MM.1S (cell line): ENCODE measurements around the gene ANXA8.
"Not testable (repeated sequence)": the region's sequence is repeated elsewhere in the genome, so short reads cannot be mapped to it uniquely, and the experiment has no call there.

ENCODE experiments used
- DNase-seq: peaks from one replicate; pipeline ENCODE4 v3.0.0-alpha.2; 2015
- H2AFZ ChIP-seq: fragments of 300-600 bp; sonication (generic); 2 replicates; pipeline ENCODE4 v1.6.0; 2016; ENCODE audit warnings: antibody characterized with exemption, low read length
- H3F3A ChIP-seq: fragments of 300-600 bp; sonication (generic); 2 replicates; pipeline ENCODE4 v1.6.1; 2016; ENCODE audit warnings: mild to moderate bottlenecking, antibody characterized with exemption, low read length, moderate library complexity, mixed read lengths; ENCODE audit not compliant: insufficient read depth
- H3K27ac ChIP-seq: fragments of 300-600 bp; sonication (generic); 2 replicates; pipeline ENCODE4 v1.5.1; 2016; ENCODE audit warnings: mild to moderate bottlenecking, low read length
- H3K27me3 ChIP-seq: fragments of 300-600 bp; sonication (generic); replicated peaks from 2 replicates; pipeline ENCODE4 v1.6.0; 2016; ENCODE audit warnings: low read length; ENCODE audit not compliant: insufficient read depth
- H3K36me3 ChIP-seq: fragments of 300-600 bp; sonication (generic); replicated peaks from 2 replicates; pipeline ENCODE4 v1.6.1; 2016; ENCODE audit warnings: mild to moderate bottlenecking, low read length, mixed read lengths; ENCODE audit not compliant: insufficient read depth
- H3K4me1 ChIP-seq: fragments of 300-600 bp; sonication (generic); 2 replicates; pipeline ENCODE4 v1.6.1; 2016; ENCODE audit warnings: low read length, mixed read lengths
- H3K4me2 ChIP-seq: fragments of 300-600 bp; sonication (generic); 2 replicates; pipeline ENCODE4 v1.6.0; 2016; ENCODE audit warnings: low read depth, low read length
- H3K4me3 ChIP-seq: fragments of 300-600 bp; sonication (generic); 2 replicates; pipeline ENCODE4 v1.5.1; 2016; ENCODE audit warnings: low read length, mixed read lengths
- H3K79me2 ChIP-seq: fragments of 300-600 bp; sonication (generic); 2 replicates; pipeline ENCODE4 v1.6.1; 2016; ENCODE audit warnings: mixed run types, low read length, mixed read lengths
- H3K9ac ChIP-seq: fragments of 300-600 bp; sonication (generic); 2 replicates; pipeline ENCODE4 v1.6.1; 2016; ENCODE audit warnings: low read length, mixed read lengths
- H3K9me2 ChIP-seq: fragments of 300-600 bp; sonication (generic); replicated peaks from 2 replicates; pipeline ENCODE4 v1.6.1; 2016; ENCODE audit warnings: mild to moderate bottlenecking, low read length, mixed read lengths; ENCODE audit not compliant: insufficient read depth
- H3K9me3 ChIP-seq: fragments of 300-600 bp; sonication (generic); replicated peaks from 2 replicates; pipeline ENCODE4 v1.6.1; 2016; ENCODE audit warnings: mild to moderate bottlenecking, low read length, mixed read lengths; ENCODE audit not compliant: insufficient read depth
- H4K20me1 ChIP-seq: fragments of 300-600 bp; sonication (generic); 2 replicates; pipeline ENCODE4 v1.6.1; 2016; ENCODE audit warnings: mild to moderate bottlenecking, low read length, moderate library complexity, mixed read lengths; ENCODE audit not compliant: insufficient read depth
- CTCF ChIP-seq: fragments of 300-600 bp; sonication (generic); IDR thresholded peaks from 2 replicates; pipeline ENCODE4 v1.5.1; 2016; ENCODE audit warnings: antibody characterized with exemption, low read length, mixed read lengths
- EZH2 ChIP-seq: fragments of 300-600 bp; sonication (generic); optimal IDR thresholded peaks from 2 replicates; pipeline ENCODE3; 2017; ENCODE audit warnings: low read depth, mild to moderate bottlenecking, antibody characterized with exemption, low read length, mixed read lengths
- EZH2phosphoT487 ChIP-seq: fragments of 300-600 bp; sonication (generic); IDR thresholded peaks from 2 replicates; pipeline ENCODE4 v1.6.1; 2018; ENCODE audit warnings: antibody characterized with exemption, low read length

ANXA8 gene

GRCh38 chr10:47461261-47461687 is 22.6 kb downstream of the ANXA8 start:
- H3K36me3 ChIP-seq, H3K4me3 ChIP-seq, H3K9ac ChIP-seq, H3K4me2 ChIP-seq, H3K27ac ChIP-seq, DNase-seq, H3K27me3 ChIP-seq, H3K9me2 ChIP-seq, H3K79me2 ChIP-seq, H3K4me1 ChIP-seq, H4K20me1 ChIP-seq, H3K9me3 ChIP-seq, H2AFZ ChIP-seq, H3F3A ChIP-seq: not testable (repeated sequence)
- TF ChIP-seq CTCF: peak; percentile 20; the same call in 1 of the 2 replicates

GRCh38 chr10:47458466-47459154 is 25.3 kb downstream of the ANXA8 start:
- Histone ChIP-seq H3F3A (no peaks in the 10 kb centered on the region), H3K27ac (no peak overlapping the region), H3K36me3 (no peaks in the 10 kb centered on the region), H3K4me3 (no peak overlapping the region), H4K20me1 (no peaks in the 10 kb centered on the region), H3K9me3 (no peaks in the 10 kb centered on the region), H3K4me1 (no peaks in the 10 kb centered on the region), H3K9ac (no peak overlapping the region), H3K4me2 (no peak overlapping the region), H3K9me2 (no peaks in the 10 kb centered on the region), H3K79me2 (no peaks in the 10 kb centered on the region), H2AFZ (no peak overlapping the region), H3K27me3 (peaks cover 8% of the 10 kb centered on the region; the same call in 1 of the 2 replicates)
- DNase-seq: no peak
- no peak for TF ChIP-seq EZH2
- no peak for TF ChIP-seq EZH2phosphoT487
- TF ChIP-seq CTCF: no peak

- H3K9me2 ChIP-seq: no peaks in the 10 kb centered on the region
- no peaks in the 10 kb centered on the region for H3K4me1 ChIP-seq
- H3K4me2 ChIP-seq: no peak overlapping the region
- H3K9ac ChIP-seq: no peak overlapping the region
- no peak for TF ChIP-seq EZH2phosphoT487
- no peak for TF ChIP-seq CTCF
- TF ChIP-seq EZH2: no peak
- H4K20me1 ChIP-seq: no peaks in the 10 kb centered on the region
- H3F3A ChIP-seq: no peaks in the 10 kb centered on the region
- H3K9me3 ChIP-seq: no peaks in the 10 kb centered on the region
- H3K36me3 ChIP-seq: no peaks in the 10 kb centered on the region
- H3K79me2 ChIP-seq: no peaks in the 10 kb centered on the region
- no peak for DNase-seq
- H3K27ac ChIP-seq: no peak overlapping the region
- no peak overlapping the region for H3K4me3 ChIP-seq
- no peak overlapping the region for H2AFZ ChIP-seq
- H3K27me3 ChIP-seq: peaks cover 15% of the 10 kb centered on the region
These were observed 26.1 kb downstream of the ANXA8 start for GRCh38 chr10:47457826-47458225.
